K562 (cell line): ENCODE data around the gene SPINK14. TPM values are rescaled to one million over a fixed set of nuclear protein-coding genes. Genes with fewer than 3 reads are reported as not detected.

Experiments
- CSDE1 ChIP-seq, 2 experiments: fragments of 450-650 bp; IDR thresholded peaks; 2 replicates each; pipeline ENCODE4 v1.6.1; 2016; ENCODE audit warnings: mild to moderate bottlenecking in 1 of 2
- PCBP1 ChIP-seq: fragments of 200-400 bp; formaldehyde crosslinking; IDR thresholded peaks from 2 replicates; pipeline ENCODE4 v1.6.1; 2018; ENCODE audit warnings: mild to moderate bottlenecking, low read depth, low read length; ENCODE audit not compliant: poor library complexity, severe bottlenecking
- SMARCA5 ChIP-seq: fragments of 450-650 bp; IDR thresholded peaks from 2 replicates; pipeline ENCODE4 v1.6.1; 2016
- ZNF79 ChIP-seq: fragments of 250-450 bp; sonication (Bioruptor Pico); IDR thresholded peaks from 2 replicates; pipeline ENCODE4 v1.4.0; 2020; ENCODE audit warnings: low read depth, mild to moderate bottlenecking, moderate library complexity
- polyA plus RNA-seq, 8 experiments: library from polyadenylated mRNA; depleted of rRNA in 4 of 8; stranded (reverse) in 5 of 8; unstranded in 3 of 8; fragments of >200 nt; fragmentation: Nextera tagmentation in 2 of 8; fragmentation: Illumina TruSeq in 1 of 8; extraction: Ambion mirVana in 2 of 8; extraction: Trizol in 1 of 8; gene quantifications; 2 replicates each; pipeline versions ENCODE4 v1.2.1 to v1.2.3, GENCODE V29; 2011 to 2014; ENCODE audit warnings: inconsistent platforms in 1 of 8, missing spikeins in 1 of 8
- total RNA-seq, 7 experiments: library from RNA; depleted of rRNA in 6 of 7; stranded (reverse); fragments of >200 nt in 6 of 7; fragmentation: Illumina TruSeq in 2 of 7; extraction: Trizol in 2 of 7; gene quantifications; 2 replicates each; pipeline versions ENCODE4 v1.2.1 to v1.2.3, GENCODE V29; 2011 to 2021; ENCODE audit warnings: low replicate concordance in 1 of 7
- TF ChIP-seq, protein P1 (sequence below): fragments of 250-450 bp; sonication (Bioruptor Pico); IDR thresholded peaks from 2 replicates; pipeline ENCODE4 v1.5.0; 2022; ENCODE audit warnings: mild to moderate bottlenecking
- TF ChIP-seq, protein P2 (sequence below): fragments of 450-650 bp; conservative IDR thresholded peaks from 2 replicates; pipeline ENCODE4 v1.6.1; 2016; ENCODE audit warnings: missing genetic modification characterization, low read depth, mild to moderate bottlenecking, missing compliant biosample characterization, moderate library complexity
- TF ChIP-seq, protein P3 (sequence below): fragments of 450-650 bp; conservative IDR thresholded peaks from 2 replicates; pipeline ENCODE4 v1.6.1; 2016; ENCODE audit warnings: missing genetic modification characterization, low read depth, mild to moderate bottlenecking, control low read depth, missing compliant biosample characterization

SPINK14 gene
- total and polyA plus RNA-seq, 9 of the 15 experiments (the other 6 are each of a cell fraction or from before 2014, with no cell fraction given): not detected

DNA sequence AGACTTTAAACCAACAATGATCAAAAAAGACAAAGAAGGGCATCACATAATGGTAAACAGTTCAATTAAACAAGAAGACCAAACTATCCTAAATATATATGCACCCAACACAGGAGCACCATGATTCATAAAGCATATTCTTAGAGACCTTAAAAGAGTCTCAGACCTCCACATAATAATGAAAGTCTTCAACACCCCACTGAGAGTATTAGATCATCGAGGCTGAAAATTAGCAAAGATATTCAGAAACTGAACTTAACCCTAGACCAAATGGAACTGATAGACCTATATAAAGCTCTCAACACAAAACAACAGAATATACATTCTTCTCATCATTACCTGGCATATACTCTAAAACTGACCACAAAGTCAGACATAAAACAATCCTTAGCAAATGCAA, 11.7 kb upstream of the SPINK14 start (continued):
- TF ChIP-seq, protein P1, sequence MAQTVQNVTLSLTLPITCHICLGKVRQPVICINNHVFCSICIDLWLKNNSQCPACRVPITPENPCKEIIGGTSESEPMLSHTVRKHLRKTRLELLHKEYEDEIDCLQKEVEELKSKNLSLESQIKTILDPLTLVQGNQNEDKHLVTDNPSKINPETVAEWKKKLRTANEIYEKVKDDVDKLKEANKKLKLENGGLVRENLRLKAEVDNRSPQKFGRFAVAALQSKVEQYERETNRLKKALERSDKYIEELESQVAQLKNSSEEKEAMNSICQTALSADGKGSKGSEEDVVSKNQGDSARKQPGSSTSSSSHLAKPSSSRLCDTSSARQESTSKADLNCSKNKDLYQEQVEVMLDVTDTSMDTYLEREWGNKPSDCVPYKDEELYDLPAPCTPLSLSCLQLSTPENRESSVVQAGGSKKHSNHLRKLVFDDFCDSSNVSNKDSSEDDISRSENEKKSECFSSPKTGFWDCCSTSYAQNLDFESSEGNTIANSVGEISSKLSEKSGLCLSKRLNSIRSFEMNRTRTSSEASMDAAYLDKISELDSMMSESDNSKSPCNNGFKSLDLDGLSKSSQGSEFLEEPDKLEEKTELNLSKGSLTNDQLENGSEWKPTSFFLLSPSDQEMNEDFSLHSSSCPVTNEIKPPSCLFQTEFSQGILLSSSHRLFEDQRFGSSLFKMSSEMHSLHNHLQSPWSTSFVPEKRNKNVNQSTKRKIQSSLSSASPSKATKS (CRISPR knock-in tag): no peak
- TF ChIP-seq CSDE1 (IDR thresholded peaks at IDR 0.05) (no peak), SMARCA5 (no peak), PCBP1 (no peak), ZNF79 (CRISPR knock-in tag) (no peak)
- TF ChIP-seq, protein P2, sequence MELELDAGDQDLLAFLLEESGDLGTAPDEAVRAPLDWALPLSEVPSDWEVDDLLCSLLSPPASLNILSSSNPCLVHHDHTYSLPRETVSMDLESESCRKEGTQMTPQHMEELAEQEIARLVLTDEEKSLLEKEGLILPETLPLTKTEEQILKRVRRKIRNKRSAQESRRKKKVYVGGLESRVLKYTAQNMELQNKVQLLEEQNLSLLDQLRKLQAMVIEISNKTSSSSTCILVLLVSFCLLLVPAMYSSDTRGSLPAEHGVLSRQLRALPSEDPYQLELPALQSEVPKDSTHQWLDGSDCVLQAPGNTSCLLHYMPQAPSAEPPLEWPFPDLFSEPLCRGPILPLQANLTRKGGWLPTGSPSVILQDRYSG (tag): no peak
- TF ChIP-seq, protein P3, sequence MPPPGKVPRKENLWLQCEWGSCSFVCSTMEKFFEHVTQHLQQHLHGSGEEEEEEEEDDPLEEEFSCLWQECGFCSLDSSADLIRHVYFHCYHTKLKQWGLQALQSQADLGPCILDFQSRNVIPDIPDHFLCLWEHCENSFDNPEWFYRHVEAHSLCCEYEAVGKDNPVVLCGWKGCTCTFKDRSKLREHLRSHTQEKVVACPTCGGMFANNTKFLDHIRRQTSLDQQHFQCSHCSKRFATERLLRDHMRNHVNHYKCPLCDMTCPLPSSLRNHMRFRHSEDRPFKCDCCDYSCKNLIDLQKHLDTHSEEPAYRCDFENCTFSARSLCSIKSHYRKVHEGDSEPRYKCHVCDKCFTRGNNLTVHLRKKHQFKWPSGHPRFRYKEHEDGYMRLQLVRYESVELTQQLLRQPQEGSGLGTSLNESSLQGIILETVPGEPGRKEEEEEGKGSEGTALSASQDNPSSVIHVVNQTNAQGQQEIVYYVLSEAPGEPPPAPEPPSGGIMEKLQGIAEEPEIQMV (tag): no peak
